Measurements from ENCODE around the gene UHRF1.

DNA sequence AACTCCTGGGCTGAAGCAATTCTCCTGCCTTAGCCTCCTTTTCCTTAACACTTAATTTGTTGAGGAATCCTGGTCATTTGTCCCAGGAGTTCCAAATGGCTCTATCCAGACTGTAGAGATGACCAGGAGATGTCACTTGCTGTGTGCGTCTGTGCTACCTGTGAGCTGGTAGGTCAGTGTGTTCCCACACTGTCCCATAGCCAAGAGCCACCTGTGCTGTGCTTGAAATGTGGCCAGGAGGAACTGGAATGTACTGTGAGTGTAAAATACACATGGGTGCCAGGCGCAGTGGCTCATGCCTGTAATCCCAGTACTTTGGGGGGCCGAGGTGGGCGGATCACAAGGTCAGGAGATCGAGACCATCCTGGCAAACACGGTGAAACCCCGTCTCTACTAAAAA lies 30.2 kb downstream of the UHRF1 start:
- no peak for TF ChIP-seq CTCF (IDR thresholded peaks at IDR 0.05)
- TF ChIP-seq POLR2A (IDR thresholded peaks at IDR 0.05) = no peak

All from breast epithelium (tissue), 3 donors.